Myocyte (in vitro differentiated cells): ENCODE measurements around the gene STK36. TPM values are rescaled to one million over a fixed set of nuclear protein-coding genes. Genes with fewer than 3 reads are reported as not detected.

ENCODE experiments used
- DNase-seq: peaks from one replicate; pipeline ENCODE4 v3.0.0-alpha.2; 2012; ENCODE audit warnings: low read depth
- total RNA-seq: library from RNA; depleted of rRNA; stranded (reverse); fragments of >200 nt; gene quantifications from 2 replicates; pipeline ENCODE4 v1.2.3, GENCODE V29; 2014

STK36 gene
- total RNA-seq, 1 donor from 2014 or later, result 29.7 TPM

DNA sequence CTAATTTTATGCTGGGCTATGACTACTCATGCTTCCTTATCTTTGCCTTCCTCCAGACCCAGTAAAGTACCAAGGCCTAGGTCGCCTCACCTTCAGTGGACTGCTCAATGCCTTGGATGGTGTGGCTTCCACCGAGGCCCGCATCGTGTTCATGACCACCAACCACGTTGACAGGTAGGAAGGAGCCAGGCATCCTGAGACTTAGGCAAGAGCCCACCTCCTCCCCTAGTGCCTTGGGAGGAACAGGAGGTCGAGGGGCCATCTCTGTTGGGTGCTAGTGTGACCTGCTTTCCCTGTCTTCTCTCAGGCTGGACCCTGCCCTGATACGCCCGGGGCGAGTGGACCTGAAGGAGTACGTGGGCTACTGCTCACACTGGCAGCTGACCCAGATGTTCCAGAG, 9.1 kb upstream of the STK36 start:
- no peak for DNase-seq

DNA sequence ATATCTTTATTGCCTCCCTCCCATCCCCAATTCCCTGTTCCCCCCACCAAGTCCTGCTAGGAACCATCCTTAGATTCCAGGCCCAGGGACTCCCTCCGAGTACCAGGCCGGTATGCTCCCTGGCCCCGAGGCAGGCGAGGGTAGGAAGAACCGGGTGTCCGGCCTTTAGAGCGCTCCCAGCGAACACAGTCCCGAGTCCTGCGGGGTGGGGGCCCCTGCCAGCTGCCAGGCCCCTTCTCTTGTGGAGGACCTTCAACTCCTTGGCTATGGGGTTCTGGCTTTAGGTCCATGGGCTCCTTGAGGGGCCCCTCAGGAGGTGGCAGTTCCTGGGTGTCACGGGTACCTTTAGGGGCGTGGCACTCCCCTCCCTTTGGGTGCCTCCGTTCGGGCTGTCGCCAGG, 8.0 kb upstream of the STK36 start:
- DNase-seq, result no peak

DNA sequence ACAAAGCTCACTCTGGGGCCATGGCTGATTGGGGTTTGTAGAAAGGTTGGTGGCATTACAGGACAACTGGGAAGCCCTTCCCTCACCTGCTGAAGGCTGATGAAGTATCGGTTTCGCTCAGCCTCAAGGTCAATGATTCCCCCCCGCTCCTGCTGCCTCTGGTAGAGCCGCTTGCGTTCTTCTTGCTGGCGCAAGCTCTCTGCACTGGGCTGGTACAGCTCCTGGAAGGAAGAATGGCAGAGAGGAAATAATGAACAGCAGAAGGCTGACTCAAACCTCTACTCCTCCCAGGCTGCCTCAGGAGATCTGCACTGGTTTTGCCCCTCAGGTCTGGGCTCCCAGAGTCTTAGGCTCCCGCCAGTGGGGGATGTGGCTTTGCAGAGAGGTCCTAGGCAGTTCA, 7.2 kb upstream of the STK36 start:
- DNase-seq, result no peak

DNA sequence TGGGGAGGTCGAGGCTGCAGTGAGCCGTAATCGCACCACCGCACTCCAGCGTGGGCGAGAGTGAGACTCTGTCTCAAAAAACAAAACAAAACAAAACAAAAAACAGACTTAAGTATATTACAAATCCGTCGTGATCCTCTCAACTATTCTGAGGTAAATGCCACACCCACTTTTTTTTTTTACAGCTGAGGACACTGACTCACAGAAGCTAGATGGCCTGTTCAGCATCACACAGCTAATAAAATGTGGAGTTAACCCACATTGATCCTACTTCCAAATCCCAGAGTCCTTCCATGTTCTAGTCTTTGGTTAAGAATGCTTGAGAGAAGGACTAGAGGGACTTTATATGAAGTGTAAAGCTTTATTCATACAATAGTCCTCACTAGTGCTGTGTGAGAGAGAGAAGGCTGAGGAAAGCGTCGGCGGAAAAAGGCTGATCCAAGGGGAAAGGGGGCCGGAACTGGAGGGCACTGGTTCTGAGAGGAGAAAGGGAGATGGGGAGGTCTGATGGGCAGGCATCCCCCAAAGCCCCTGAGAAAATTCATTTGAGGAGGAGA, 711 bp upstream of the STK36 start:
- DNase-seq, result peak; percentile 33

DNA sequence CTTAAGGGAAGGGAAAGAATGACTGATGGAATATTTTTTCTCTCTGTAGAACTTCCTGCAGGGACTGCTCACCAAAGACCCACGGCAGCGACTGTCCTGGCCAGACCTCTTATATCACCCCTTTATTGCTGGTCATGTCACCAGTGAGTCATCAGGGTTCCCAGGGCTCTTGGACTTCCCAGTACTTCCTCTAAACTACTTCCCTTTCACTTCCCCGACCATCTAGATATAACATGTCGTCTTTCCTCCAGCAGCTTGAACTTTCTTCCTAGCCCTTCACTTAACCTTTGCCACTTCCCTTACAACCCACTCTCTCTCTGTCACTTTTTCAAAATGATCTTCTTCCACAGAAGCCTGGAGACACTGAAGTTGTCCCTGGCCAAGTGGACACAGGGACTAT, 7.2 kb downstream of the STK36 start:
- DNase-seq, result no peak

DNA sequence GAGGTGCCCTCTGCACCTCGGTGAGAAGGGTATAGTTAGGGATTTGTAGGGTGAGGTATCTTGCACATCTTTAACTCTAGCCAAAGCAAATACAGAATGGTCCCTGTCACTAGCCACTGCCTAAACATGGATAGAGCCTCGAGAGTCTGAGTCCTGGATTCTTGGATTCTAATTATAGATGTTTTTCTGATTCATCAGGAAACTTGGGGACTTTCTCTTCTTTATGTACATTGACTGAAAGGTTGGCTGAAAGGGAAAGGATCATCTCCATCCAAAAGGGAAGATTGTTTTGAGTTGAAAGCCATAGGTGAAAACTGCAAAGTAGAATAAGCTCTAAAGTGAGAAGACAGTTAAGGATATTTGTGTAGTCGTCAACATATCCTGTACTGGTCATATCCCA, 8.2 kb downstream of the STK36 start:
- DNase-seq, result no peak

DNA sequence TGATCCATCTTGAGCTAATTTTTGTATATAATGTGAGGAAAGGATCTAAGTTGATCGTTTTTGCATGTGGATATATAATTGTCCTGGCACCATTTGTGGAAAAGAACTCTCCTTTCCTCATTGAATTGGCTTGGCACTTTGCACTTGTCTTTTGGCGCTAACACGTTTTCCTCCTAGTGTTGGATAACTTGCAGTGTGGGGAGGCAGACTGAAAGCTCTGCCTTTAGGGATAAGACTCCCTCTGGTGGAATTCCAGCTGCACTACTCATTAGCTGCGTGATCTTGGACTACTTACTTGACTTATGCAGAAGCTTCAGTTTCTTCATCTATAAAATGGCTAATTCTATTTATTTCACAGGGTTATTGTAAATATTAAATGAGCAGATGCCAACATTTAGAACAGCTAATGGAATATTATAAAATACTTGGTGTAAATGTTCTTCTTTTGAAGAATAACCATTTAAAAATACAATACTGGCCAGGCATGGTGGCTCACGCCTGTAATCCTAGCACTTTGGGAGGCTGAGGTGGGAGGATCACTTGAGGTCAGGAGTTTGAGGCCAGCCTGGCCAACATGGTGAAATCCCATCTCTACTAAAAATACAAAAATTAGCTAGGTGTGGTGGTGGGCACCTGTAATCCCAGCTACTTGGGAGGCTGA, 15.6 kb downstream of the STK36 start:
- DNase-seq, result peak; percentile 83

DNA sequence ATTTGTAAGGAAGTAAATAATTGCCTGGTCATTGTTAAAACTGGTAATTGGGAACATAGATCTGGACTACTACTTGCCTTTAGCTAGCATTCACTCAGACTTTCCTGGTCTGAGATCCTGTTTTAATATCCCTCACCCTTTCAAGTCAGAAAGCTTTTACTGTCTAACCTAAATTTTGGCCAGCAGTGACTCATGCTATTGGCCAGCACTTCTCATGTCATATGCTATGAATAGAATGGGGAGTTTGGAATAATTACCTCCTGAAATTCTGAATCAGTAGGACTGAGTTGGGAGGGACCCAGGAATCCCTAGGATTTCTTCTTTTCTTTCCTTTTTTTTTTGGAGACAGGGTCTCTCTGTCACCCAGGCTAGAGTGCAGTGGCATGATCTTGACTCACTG, 19.3 kb downstream of the STK36 start:
- peak; percentile 65 for DNase-seq

DNA sequence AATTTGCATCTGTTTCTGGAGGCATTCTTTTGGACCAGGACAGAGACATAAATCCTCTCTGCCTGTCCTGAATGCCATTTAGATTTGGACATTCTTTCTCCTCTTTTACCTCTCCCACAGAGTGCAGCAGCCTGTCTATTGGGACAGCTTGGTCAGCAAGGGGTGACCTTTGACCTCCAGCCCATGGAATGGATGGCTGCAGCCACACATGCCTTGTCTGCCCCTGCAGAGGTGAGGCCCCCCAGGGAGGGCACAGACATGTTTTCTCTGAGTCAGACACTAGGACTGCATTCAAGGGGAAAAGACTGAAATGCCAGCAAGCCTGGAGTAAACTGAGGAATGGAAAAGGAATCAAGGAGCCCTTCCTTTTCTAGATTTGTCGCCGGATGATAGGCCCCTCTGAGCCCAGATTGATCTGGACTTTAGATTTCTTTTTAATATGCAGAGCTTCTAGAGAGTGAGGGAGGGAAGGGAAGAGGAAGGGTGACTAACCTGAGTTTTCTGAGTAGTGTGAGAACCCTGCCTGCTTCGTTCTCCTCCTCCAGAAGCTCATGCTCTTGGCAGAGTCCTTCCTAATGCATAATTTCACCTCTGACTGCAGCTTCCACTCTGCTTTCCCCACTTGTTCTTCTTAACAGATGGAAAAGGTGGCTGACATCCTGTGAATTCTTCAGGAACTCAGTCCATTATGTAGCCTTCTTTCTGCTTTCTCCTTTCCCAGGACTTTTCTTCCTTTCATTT, 22.7 kb downstream of the STK36 start:
- no peak for DNase-seq

DNA sequence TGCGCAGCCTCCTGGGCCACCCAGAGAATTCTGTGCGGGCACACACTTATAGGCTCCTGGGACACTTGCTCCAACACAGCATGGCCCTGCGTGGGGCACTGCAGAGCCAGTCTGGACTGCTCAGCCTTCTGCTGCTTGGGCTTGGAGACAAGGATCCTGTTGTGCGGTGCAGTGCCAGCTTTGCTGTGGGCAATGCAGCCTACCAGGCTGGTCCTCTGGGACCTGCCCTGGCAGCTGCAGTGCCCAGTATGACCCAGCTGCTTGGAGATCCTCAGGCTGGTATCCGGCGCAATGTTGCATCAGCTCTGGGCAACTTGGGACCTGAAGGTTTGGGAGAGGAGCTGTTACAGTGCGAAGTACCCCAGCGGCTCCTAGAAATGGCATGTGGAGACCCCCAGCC, 27.0 kb downstream of the STK36 start:
- DNase-seq, result peak; percentile 77

DNA sequence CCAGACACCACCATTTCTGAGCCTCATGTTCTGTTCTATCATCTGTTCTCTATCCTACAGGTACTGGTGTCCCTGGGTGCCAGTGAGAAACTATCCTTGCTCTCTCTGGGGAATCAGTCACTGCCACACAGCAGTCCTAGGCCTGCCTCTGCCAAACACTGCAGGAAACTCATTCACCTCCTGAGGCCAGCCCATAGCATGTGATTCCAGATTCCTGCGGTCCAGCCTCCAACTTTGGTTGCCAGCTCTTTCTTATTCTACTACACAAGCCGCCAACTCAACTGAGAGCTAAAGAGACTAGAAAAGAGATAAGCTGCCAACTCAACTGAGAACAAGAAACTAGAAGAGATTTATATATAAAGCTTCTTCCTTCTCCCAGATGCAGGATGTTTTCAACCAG, 29.9 kb downstream of the STK36 start:
- no peak for DNase-seq

DNA sequence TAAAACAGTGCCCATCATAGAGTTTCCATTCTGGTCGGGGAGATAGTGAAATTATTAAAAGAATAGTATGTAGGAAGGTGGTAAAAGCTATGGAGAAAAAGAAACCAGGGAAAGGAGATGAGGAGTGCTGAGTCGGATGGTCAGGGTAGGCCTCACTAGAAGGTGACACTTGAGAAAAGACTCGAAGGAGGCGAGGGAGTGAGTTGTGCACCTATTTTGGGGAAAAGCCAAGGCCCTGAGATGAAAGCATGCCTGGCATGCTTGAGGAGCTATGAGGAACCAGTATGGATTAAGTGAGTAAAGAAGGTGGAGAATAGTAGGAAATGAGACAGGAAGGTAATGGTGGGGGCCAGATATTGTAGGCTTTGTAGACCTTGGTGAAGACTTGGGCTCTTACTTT, 31.5 kb downstream of the STK36 start:
- DNase-seq, result no peak

DNA sequence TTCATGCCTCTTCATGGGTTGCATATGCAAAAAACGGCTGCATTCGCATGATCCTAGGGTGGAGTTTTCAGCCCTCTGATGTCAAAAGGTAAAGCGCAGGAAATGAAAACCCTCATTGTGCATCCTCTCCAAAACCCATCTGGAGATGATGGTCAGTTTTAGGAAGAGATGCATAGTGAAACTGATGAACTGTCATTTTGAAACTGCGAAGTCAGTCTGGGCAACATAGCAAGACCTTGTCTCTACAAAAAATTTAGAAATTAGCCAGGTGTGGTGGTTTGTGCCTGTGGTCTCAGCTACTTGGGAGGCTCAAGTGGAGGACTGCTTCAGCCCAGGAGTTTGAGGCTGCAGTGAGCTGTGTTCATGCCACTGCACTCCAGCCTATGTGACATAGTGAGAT, 36.2 kb downstream of the STK36 start:
- DNase-seq, result no peak

DNA sequence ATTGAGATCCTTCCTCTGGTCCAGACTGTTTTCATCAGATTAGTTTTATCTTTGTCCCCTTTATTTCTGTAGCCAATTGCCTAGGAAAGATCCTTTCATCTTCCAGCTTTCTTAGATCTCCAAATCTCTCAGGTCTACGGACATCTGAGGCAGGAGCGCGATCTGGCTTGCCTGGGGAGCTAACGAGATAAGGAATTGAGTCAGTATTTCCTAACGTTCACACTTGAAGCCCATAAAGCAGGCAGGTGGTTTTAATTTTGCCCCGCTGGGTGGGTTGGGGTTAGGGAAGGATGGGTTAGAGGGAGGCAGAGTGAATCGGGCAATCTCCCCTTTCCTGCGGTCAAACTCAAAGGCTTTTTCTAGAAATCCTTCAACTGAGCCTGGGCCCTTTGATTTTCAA, 38.0 kb downstream of the STK36 start:
- no peak for DNase-seq

DNA sequence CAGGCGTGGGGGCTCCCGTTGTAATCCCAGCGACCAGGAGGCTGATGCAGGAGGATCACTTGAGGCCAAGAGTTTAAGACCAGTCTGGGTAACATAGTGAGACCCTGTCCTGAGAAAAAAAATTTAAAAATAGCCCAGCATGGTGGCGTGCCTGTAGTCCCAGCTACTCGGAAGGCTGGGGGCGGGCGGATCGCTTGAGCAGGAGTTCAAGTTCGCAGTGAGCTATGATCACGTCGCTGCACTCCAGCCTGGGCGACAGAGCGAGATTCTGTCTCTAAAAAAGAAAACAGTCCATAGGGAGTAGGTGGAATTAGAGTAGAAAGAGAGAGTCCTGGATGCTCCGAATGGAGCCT, 38.4 kb downstream of the STK36 start:
- no peak for DNase-seq

DNA sequence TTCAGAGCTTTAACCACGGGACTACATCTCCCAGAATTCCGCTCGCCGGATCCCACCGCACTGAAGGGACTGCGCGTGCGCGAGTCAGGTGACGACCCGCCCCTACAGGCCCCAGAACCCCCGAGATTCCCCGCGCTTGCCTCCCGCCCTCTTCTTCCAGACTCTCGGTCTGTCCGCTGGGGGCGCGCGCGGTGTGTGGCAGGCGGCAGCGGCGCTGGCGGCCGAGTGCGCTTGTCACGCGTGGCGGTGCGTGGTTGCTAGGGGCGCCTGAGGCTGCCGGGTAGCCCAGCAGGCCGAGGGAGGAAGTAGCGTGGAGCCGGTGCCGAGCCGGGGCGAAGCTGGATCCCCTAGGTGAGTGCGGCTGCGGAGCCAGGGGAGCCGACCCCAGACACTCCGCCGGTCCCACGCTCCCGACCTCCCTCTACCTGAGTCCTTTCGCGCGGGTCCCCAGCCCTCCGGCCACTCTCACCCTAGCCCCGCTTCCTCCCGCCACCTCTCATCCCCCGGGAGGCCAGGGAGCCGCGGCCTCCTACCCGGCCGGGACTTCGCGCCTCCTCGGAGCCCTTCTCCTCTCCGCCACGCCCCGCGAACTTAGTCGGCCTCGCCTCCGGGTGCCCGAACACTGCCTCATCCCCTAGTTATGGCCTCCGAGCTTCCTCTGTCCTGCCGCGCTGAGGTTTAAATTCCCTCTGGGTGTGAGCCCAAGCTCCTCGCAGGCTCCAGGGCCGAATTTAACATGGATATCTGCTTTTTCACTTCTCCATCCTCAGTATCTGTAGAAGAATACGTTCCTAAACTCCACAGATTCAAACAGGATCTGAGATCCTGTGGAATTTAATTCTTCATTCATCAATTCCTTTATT, 39.0 kb downstream of the STK36 start, which contains the start of gene TTLL4:
Gene TTLL4 (plus strand): TSS at position 149 of the 863 bp plus-strand sequence. CDS start 26,842 bp downstream, outside the sequence.
- peak; percentile 98 for DNase-seq

DNA sequence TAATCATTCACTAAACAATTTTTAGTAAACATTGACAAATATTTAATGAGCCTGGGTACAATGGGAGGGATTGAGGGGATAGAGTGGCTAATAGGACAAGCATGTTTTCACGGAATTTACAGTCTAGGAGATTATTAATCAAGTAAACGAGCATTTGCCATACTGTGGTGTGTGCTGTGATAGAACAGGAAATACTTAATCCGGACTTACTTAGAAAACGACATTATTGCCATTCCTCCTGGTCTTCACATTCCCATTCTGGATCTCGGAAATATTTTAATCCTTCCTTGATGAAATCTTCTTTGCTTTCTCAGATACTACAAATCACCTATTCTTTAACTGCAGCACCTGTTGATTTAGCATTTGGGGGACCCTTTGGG, 39.7 kb downstream of the STK36 start:
- no peak for DNase-seq

DNA sequence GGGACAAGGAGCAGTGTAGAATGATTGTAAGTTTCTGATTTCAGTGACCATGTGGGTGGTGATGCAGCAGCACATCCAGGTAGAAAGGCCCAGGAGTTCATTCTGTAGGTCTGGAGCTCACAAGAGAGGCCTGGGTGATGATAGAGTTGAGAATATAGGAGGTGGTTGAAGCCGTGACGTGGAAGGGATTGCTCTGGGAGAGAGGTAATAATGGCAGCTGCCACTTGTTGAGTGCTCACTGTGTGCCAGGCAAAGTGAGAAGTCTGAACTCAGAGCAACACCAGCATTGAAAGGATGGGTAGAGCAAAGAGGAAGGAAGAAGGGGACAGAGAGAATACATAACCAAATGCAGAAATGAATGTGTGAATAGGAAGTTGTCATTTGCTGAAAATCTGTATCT, 42.0 kb downstream of the STK36 start:
- DNase-seq, result no peak

DNA sequence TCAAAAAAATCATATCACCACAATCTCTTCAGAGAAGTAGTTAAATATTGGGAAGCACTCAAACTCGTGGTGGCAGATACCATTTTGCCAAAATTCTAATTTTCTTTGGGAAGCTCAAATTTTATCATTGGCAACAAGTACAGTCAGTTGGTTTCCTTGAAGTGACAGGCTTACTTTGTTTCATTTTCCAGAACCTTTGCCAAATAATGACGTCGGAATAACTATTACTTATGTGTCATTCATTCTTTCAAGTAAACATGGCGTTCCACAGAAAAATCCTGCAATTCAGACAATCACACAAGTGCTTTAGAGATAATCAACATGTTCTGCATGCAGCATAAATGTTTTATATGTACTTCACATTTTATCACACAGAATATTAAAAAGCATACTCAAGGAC, 44.2 kb downstream of the STK36 start:
- DNase-seq, result no peak

DNA sequence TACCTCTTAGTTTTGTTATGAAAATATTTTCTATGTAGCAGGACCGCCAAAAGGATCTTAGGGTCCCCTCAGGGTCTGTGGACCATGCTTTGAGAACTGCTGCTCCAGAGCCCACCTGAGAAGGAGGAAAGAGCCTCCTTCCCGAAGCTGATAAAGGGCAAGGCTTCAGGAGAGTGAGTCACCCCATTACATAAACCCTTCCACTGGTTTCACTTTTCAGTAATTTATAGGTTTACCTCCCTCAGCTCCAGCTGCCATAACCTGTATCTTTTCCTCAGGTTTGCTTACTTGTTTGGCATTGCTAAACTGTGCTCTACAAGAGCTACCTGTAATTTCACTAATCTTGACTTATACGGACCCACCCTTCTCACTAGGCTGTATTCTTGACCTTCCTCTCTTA, 45.4 kb downstream of the STK36 start:
- DNase-seq, result no peak

DNA sequence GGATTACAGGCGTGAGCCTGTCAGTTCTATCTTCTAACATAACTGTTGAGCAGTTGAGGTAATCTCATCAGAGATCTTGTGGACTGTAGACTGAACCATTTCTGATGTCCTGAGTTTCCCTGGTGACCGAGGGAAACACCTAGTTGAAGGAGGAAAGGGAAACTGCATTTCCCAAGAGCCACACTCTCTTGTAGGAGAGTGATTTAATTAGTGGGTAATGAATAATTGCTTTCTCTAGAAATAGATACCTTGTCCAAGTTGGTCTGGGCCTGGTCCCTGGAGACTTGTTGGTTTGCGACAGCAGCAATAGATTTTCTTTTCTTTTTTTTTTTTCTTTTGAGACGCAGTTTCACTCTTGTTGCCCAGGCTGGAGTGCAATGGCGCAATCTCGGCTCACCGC, 46.2 kb downstream of the STK36 start:
- no peak for DNase-seq

DNA sequence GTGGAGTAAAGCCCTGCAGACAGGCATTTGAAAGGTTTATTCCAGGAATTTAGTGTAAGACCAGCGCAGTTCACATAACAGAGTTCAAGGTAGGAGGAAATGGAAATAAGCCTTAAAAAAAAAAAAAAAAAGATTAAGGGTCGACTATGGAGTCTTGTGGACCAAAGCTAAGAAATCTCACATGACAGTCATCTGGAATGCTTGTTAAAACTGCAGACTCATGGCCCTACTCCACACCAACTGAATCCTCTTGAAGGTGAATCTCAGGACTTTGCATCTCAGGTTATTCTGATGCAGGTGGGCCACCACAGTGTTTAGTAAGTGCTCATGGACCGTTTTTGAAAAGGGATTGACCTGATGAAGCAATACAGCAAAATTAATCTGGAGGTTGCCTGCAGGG, 47.6 kb downstream of the STK36 start:
- DNase-seq, result no peak
